Liver (tissue), 3 donors: ENCODE data around the gene SEZ6L.

ENCODE experiments used
- EGR1 ChIP-seq, 2 donors: IDR thresholded peaks; 2 replicates each; pipeline ENCODE4 v1.6.1; 2016 to 2018; ENCODE audit warnings: antibody characterized with exemption in 2 of 2, low read depth in 2 of 2
- FOXA1 ChIP-seq: IDR thresholded peaks from 2 replicates; pipeline ENCODE4 v1.6.1; 2016; ENCODE audit warnings: antibody characterized with exemption
- GABPA ChIP-seq, 2 donors: IDR thresholded peaks in 1 of 2; conservative IDR thresholded peaks in 1 of 2; 2 replicates each; pipeline ENCODE4 v1.6.1; 2016; ENCODE audit warnings: antibody characterized with exemption in 2 of 2, mild to moderate bottlenecking in 1 of 2, moderate library complexity in 1 of 2
- JUND ChIP-seq, 2 donors: IDR thresholded peaks; 2 replicates each; pipeline ENCODE4 v1.6.1; 2016; ENCODE audit warnings: antibody characterized with exemption in 2 of 2
- NR2F2 ChIP-seq: IDR thresholded peaks from 2 replicates; pipeline ENCODE4 v1.6.1; 2016; ENCODE audit warnings: antibody characterized with exemption
- RAD21 ChIP-seq, 2 donors: IDR thresholded peaks; 2 replicates each; pipeline ENCODE4 v1.6.1; 2016; ENCODE audit warnings: antibody characterized with exemption in 2 of 2, mild to moderate bottlenecking in 2 of 2
- SP1 ChIP-seq: IDR thresholded peaks from 2 replicates; pipeline ENCODE4 v1.6.1; 2018; ENCODE audit warnings: antibody characterized with exemption, mild to moderate bottlenecking
- TAF1 ChIP-seq: conservative IDR thresholded peaks from 2 replicates; pipeline ENCODE4 v1.6.1; 2016; ENCODE audit warnings: antibody characterized with exemption, mild to moderate bottlenecking
- YY1 ChIP-seq: IDR thresholded peaks from 2 replicates; pipeline ENCODE4 v1.6.1; 2016; ENCODE audit warnings: antibody characterized with exemption, mild to moderate bottlenecking
- TF ChIP-seq, protein P1 (sequence below): fragments of 150-350 bp; IDR thresholded peaks from 2 replicates; pipeline ENCODE4 v1.5.1; 2017; ENCODE audit warnings: improper control_type of control experiment, low read depth, low read length; ENCODE audit not compliant: missing input control
- TF ChIP-seq, protein P2 (sequence below): IDR thresholded peaks from 2 replicates; pipeline ENCODE4 v1.6.1; 2016; ENCODE audit warnings: antibody characterized with exemption
- TF ChIP-seq, protein P3 (sequence below): IDR thresholded peaks from 2 replicates; pipeline ENCODE4 v1.6.1; 2016; ENCODE audit warnings: antibody characterized with exemption
- TF ChIP-seq, protein P4 (sequence below): IDR thresholded peaks from 2 replicates; pipeline ENCODE4 v1.6.1; 2016; ENCODE audit warnings: antibody characterized with exemption, mild to moderate bottlenecking
- TF ChIP-seq, protein P5 (sequence below): IDR thresholded peaks from 2 replicates; pipeline ENCODE4 v1.6.1; 2016; ENCODE audit warnings: antibody characterized with exemption
- donor health status: healthy.
- donor health status: healthy.

DNA sequence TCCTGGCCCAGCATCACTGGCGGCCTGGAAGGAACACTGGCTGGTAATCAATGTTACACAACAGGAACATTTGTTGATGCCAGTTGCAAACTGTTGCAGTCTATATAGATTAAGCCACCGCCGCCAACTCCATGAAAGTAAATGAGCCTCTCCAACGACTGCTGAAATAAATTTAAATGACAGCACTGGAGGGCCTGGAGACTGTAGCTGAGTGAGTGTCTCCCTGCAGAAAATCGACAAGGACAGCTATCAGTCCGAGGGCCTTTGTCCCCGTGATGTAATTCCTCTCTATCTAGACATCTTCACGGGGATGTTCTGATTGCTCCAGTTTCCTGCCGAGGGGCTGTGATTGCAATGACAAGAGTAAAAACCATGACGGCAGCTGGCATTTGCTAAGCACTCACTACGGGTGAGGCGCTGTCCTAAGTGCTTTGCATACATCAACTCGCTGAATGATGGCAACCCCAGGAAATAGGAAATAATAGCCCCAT lies 120.4 kb downstream of the SEZ6L start:
- TF ChIP-seq, protein P1, sequence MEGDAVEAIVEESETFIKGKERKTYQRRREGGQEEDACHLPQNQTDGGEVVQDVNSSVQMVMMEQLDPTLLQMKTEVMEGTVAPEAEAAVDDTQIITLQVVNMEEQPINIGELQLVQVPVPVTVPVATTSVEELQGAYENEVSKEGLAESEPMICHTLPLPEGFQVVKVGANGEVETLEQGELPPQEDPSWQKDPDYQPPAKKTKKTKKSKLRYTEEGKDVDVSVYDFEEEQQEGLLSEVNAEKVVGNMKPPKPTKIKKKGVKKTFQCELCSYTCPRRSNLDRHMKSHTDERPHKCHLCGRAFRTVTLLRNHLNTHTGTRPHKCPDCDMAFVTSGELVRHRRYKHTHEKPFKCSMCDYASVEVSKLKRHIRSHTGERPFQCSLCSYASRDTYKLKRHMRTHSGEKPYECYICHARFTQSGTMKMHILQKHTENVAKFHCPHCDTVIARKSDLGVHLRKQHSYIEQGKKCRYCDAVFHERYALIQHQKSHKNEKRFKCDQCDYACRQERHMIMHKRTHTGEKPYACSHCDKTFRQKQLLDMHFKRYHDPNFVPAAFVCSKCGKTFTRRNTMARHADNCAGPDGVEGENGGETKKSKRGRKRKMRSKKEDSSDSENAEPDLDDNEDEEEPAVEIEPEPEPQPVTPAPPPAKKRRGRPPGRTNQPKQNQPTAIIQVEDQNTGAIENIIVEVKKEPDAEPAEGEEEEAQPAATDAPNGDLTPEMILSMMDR: no peak
- TF ChIP-seq SP1 (no peak), FOXA1 (no peak), EGR1 (IDR thresholded peaks at IDR 0.05; ENCODE audit: low read depth in 2 of 2) (no peak), JUND (IDR thresholded peaks at IDR 0.05) (no peak), GABPA (IDR thresholded peaks at IDR 0.05 in 1 of 2, conservative IDR thresholded peaks at IDR 0.05 in 1 of 2) (no peak), TAF1 (no peak), YY1 (no peak), RAD21 (IDR thresholded peaks at IDR 0.05) (no peak), NR2F2 (no peak)
- TF ChIP-seq, protein P2, sequence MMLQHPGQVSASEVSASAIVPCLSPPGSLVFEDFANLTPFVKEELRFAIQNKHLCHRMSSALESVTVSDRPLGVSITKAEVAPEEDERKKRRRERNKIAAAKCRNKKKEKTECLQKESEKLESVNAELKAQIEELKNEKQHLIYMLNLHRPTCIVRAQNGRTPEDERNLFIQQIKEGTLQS: no peak
- TF ChIP-seq, protein P3, sequence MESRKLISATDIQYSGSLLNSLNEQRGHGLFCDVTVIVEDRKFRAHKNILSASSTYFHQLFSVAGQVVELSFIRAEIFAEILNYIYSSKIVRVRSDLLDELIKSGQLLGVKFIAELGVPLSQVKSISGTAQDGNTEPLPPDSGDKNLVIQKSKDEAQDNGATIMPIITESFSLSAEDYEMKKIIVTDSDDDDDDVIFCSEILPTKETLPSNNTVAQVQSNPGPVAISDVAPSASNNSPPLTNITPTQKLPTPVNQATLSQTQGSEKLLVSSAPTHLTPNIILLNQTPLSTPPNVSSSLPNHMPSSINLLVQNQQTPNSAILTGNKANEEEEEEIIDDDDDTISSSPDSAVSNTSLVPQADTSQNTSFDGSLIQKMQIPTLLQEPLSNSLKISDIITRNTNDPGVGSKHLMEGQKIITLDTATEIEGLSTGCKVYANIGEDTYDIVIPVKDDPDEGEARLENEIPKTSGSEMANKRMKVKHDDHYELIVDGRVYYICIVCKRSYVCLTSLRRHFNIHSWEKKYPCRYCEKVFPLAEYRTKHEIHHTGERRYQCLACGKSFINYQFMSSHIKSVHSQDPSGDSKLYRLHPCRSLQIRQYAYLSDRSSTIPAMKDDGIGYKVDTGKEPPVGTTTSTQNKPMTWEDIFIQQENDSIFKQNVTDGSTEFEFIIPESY: no peak
- TF ChIP-seq, protein P4, sequence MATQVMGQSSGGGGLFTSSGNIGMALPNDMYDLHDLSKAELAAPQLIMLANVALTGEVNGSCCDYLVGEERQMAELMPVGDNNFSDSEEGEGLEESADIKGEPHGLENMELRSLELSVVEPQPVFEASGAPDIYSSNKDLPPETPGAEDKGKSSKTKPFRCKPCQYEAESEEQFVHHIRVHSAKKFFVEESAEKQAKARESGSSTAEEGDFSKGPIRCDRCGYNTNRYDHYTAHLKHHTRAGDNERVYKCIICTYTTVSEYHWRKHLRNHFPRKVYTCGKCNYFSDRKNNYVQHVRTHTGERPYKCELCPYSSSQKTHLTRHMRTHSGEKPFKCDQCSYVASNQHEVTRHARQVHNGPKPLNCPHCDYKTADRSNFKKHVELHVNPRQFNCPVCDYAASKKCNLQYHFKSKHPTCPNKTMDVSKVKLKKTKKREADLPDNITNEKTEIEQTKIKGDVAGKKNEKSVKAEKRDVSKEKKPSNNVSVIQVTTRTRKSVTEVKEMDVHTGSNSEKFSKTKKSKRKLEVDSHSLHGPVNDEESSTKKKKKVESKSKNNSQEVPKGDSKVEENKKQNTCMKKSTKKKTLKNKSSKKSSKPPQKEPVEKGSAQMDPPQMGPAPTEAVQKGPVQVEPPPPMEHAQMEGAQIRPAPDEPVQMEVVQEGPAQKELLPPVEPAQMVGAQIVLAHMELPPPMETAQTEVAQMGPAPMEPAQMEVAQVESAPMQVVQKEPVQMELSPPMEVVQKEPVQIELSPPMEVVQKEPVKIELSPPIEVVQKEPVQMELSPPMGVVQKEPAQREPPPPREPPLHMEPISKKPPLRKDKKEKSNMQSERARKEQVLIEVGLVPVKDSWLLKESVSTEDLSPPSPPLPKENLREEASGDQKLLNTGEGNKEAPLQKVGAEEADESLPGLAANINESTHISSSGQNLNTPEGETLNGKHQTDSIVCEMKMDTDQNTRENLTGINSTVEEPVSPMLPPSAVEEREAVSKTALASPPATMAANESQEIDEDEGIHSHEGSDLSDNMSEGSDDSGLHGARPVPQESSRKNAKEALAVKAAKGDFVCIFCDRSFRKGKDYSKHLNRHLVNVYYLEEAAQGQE: no peak
- TF ChIP-seq, protein P5, sequence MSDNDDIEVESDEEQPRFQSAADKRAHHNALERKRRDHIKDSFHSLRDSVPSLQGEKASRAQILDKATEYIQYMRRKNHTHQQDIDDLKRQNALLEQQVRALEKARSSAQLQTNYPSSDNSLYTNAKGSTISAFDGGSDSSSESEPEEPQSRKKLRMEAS: no peak
